Cardiac fibroblast (primary cell): ENCODE results near the gene TGIF2.
A peak's percentile ranks its signal among the peaks of the same experiment; 100 is the strongest.

Experiments
- DNase-seq, 2 donors: peaks; one replicate each; pipeline versions ENCODE4 v3.0.0 to v3.0.0-alpha.2; 2010; ENCODE audit warnings: low read depth in 2 of 2
- H3K4me3 ChIP-seq, 2 donors: replicated peaks in 1 of 2; 1 replicate in 1 of 2; 2 replicates in 1 of 2; pipeline ENCODE4 v1.5.1; 2011; ENCODE audit warnings: low read depth in 2 of 2, low read length in 2 of 2, mild to moderate bottlenecking in 2 of 2, moderate library complexity in 1 of 2
- CTCF ChIP-seq: IDR thresholded peaks from one replicate; pipeline ENCODE4 v1.5.1; 2011; ENCODE audit warnings: low read depth, mild to moderate bottlenecking, low read length, inconsistent platforms

The TGIF2 gene

GRCh38 chr20:36548704-36549627, 24.4 kb upstream of the TGIF2 start:
- H3K4me3 ChIP-seq, result no peak overlapping the region
- DNase-seq, result no peak
- no peak for TF ChIP-seq CTCF

- DNase-seq, result no peak
- no peak for TF ChIP-seq CTCF
- no peak overlapping the region for H3K4me3 ChIP-seq
These were observed 23.8 kb upstream of the TGIF2 start for GRCh38 chr20:36549628-36549941.

GRCh38 chr20:36549942-36550789, 23.2 kb upstream of the TGIF2 start:
- DNase-seq, result peak in 1 of 2 donors; percentile 38
- no peak overlapping the region for H3K4me3 ChIP-seq
- TF ChIP-seq CTCF, result no peak

GRCh38 chr20:36550790-36551299, 22.6 kb upstream of the TGIF2 start:
- peak; percentile 27 to 58 for DNase-seq
- H3K4me3 ChIP-seq, result no peak overlapping the region
- no peak for TF ChIP-seq CTCF

- H3K4me3 ChIP-seq, result no peak overlapping the region
- no peak for TF ChIP-seq CTCF
- DNase-seq, result no peak
These were observed 18.1 kb upstream of the TGIF2 start for GRCh38 chr20:36555248-36555647.

GRCh38 chr20:36562724-36563123, 10.7 kb upstream of the TGIF2 start:
- no peak overlapping the region for H3K4me3 ChIP-seq
- no peak for DNase-seq
- no peak for TF ChIP-seq CTCF
